Lower leg skin (tissue), 4 donors: ENCODE results near the gene LRP1B. TPM values are rescaled to one million over a fixed set of nuclear protein-coding genes. Genes with fewer than 3 reads are reported as not detected.
A peak's percentile ranks its signal among the peaks of the same experiment; 100 is the strongest.

Source experiments
- DNase-seq, 2 donors: peaks; one replicate each; pipeline ENCODE4 v3.0.0-alpha.2; 2019; ENCODE audit warnings: low spot score in 2 of 2
- H3K4me3 ChIP-seq: fragments of 200-600 bp; sonication (generic); 2 replicates; pipeline ENCODE4 v1.5.1; 2017; ENCODE audit warnings: mild to moderate bottlenecking, low read depth; ENCODE audit not compliant: poor library complexity, severe bottlenecking
- POLR2A ChIP-seq, 2 donors: fragments of 450-650 bp; IDR thresholded peaks; one replicate each; pipeline ENCODE4 v1.6.1; 2016 to 2017; ENCODE audit warnings: antibody characterized with exemption in 2 of 2, mild to moderate bottlenecking in 1 of 2, moderate library complexity in 1 of 2
- WGBS, 2 donors: methylation state at CpG; one replicate each; pipeline ENCODE4 v1.1.5; 2018; 5-methylcytosine and 5-hydroxymethylcytosine counted together
- intact Hi-C: fragments of 100-400 bp; cut with DNase I; formaldehyde crosslinking; loops from one replicate; pipeline ENCODE4 v1.15.0; 2023; ENCODE audit warnings: low total_unique reads
- total RNA-seq, 4 donors: library from RNA; depleted of rRNA; stranded (reverse); fragments of >200 nt; gene quantifications; one replicate each; pipeline ENCODE4 v1.1.0, GENCODE V29; 2016
- TF ChIP-seq, protein P1 (sequence below), 3 donors: fragments of 450-650 bp; IDR thresholded peaks; one replicate each; pipeline ENCODE4 v1.5.1; 2016; ENCODE audit warnings: antibody characterized with exemption in 3 of 3, mild to moderate bottlenecking in 3 of 3, moderate library complexity in 2 of 3

The LRP1B gene
- total RNA-seq, result 1 to 10 TPM in 2 of 4 donors, under 1 TPM in 2; 0.80 to 1.6 (median 1.0) TPM

DNA sequence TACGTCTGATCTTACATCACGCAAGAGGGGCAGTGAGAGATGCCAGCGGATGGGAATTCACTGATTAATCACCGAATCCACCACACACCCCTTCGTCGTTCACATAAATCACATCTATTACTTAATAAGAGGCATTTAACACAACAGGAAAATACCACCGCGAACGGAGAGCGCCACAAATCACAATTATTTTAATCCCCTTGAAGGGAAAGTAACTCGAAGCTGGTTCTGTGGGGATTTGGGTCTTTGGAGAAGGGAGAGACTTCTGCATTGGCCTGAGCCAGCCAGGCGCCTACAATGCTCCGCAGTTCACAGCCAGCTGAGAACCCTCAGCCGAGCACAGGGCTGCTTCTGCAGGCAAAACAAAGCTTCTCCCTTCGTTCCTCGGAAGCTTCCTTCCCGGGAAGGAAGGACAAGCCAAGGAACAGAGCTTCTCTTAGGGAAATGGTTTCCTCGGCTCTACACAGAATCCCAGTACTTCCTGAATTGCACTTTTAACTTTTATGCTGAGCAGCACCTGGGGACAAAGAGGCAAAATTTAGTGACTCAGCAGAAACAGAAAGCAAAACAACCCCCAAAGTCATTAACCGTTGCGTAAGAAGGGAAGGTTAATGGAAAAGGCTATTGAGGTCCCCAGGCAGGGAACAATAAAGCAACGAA is at the start of gene LRP1B:
LRP1B (minus strand) TSS at position 7 of the 660 bp plus-strand sequence. CDS start 287 bp downstream, outside the sequence.
- WGBS, 2 donors, result 1% methylated on average over 21 of the region's 21 CpGs
- intact Hi-C loops, result no loop called here
- TF ChIP-seq, protein P1, sequence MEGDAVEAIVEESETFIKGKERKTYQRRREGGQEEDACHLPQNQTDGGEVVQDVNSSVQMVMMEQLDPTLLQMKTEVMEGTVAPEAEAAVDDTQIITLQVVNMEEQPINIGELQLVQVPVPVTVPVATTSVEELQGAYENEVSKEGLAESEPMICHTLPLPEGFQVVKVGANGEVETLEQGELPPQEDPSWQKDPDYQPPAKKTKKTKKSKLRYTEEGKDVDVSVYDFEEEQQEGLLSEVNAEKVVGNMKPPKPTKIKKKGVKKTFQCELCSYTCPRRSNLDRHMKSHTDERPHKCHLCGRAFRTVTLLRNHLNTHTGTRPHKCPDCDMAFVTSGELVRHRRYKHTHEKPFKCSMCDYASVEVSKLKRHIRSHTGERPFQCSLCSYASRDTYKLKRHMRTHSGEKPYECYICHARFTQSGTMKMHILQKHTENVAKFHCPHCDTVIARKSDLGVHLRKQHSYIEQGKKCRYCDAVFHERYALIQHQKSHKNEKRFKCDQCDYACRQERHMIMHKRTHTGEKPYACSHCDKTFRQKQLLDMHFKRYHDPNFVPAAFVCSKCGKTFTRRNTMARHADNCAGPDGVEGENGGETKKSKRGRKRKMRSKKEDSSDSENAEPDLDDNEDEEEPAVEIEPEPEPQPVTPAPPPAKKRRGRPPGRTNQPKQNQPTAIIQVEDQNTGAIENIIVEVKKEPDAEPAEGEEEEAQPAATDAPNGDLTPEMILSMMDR (IDR thresholded peaks at IDR 0.05), result no peak
- no peak for TF ChIP-seq POLR2A (IDR thresholded peaks at IDR 0.05)
- DNase-seq, result no peak
- H3K4me3 ChIP-seq, result peak within 1 kb of the TSS; percentile 52

- 82 to 88% methylated on average over 1 of the region's 1 CpG for WGBS, 2 donors
- TF ChIP-seq POLR2A (IDR thresholded peaks at IDR 0.05), result no peak
- TF ChIP-seq, protein P1 (IDR thresholded peaks at IDR 0.05), result no peak
- H3K4me3 ChIP-seq, result no peak overlapping the region
- DNase-seq, result no peak
- intact Hi-C loops, result no loop called here
Observed at GRCh38 chr2:142179686-142180085, 48.9 kb upstream of the LRP1B start.

GRCh38 chr2:142178604-142179003 is 47.8 kb upstream of the LRP1B start:
- no peak for DNase-seq
- TF ChIP-seq POLR2A (IDR thresholded peaks at IDR 0.05), result no peak
- TF ChIP-seq, protein P1 (IDR thresholded peaks at IDR 0.05), result no peak
- no peak overlapping the region for H3K4me3 ChIP-seq
- WGBS, 2 donors, result 89% methylated on average over 1 of the region's 1 CpG
- intact Hi-C loops, result no loop called here

- no peak for DNase-seq
- intact Hi-C loops, result no loop called here
- WGBS, 2 donors, result 30 to 37% methylated on average over 1 of the region's 1 CpG
- TF ChIP-seq POLR2A (IDR thresholded peaks at IDR 0.05), result no peak
- TF ChIP-seq, protein P1 (IDR thresholded peaks at IDR 0.05), result no peak
- no peak overlapping the region for H3K4me3 ChIP-seq
Observed at GRCh38 chr2:142176941-142177340, 46.1 kb upstream of the LRP1B start.

- no peak overlapping the region for H3K4me3 ChIP-seq
- intact Hi-C loops, result no loop called here
- DNase-seq, result no peak
- TF ChIP-seq POLR2A (IDR thresholded peaks at IDR 0.05), result no peak
- TF ChIP-seq, protein P1 (IDR thresholded peaks at IDR 0.05), result no peak
- 21 to 29% methylated on average over 1 of the region's 1 CpG for WGBS, 2 donors
Observed at GRCh38 chr2:142175813-142176338, 45.1 kb upstream of the LRP1B start.
